GM21360 (cell line): Measurements from ENCODE around the gene PDLIM5.
"Not testable (repeated sequence)": the region's sequence is repeated elsewhere in the genome, so short reads cannot be mapped to it uniquely, and the experiment has no call there.

Experiments
- ATAC-seq: cut with Tn5 transposase; IDR thresholded peaks from one replicate; pipeline ENCODE4 v1.9.1; 2021; ENCODE audit warnings: mild to moderate bottlenecking, moderate library complexity; ENCODE audit not compliant: unreplicated experiment

Gene PDLIM5

GRCh38 chr4:94583914-94584641 is 132.3 kb downstream of the PDLIM5 start:
- ATAC-seq, result no peak

DNA sequence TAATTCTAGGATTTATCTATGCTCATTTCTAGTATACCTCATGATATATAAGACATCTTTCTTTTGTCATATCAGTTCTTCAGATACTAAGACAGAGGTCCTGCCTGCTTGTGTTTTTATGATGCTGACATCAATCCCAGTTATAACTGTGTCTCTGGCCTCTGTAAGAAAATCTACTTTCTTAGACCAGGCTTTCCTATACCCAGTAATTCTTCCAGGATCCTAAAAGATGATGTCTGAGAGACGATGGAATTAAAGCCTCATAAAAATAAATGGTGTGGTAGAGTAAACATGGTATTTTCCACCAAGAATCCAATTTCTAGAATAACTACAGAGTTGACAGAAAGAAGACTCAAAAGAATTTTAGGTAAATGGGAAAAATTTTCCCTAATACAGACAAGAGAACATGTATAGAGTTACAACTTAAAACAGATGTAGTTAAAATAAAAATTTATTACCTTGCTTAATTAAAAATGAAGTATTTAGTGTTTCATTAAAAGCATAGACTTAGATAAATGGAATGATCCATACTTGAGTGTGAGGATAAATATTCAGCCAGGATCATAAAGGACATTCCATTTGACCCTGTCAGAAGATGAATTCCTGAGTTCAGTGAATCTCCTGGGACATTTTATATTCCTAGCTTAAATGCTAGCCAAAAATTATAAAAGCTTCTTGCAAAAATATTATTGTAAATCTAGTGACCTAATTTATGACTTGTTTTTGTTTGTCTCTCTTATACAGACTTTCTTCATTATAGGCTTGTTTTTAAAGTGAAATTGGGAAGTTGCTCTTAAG is 137.4 kb downstream of the PDLIM5 start:
- no peak for ATAC-seq

GRCh38 chr4:94590493-94590892 is 138.8 kb downstream of the PDLIM5 start:
- ATAC-seq, result no peak

- ATAC-seq, result no peak
Measured at GRCh38 chr4:94591289-94591688, 139.5 kb downstream of the PDLIM5 start.

- no peak for ATAC-seq
Measured at GRCh38 chr4:94595013-94595412, 143.3 kb downstream of the PDLIM5 start.

DNA sequence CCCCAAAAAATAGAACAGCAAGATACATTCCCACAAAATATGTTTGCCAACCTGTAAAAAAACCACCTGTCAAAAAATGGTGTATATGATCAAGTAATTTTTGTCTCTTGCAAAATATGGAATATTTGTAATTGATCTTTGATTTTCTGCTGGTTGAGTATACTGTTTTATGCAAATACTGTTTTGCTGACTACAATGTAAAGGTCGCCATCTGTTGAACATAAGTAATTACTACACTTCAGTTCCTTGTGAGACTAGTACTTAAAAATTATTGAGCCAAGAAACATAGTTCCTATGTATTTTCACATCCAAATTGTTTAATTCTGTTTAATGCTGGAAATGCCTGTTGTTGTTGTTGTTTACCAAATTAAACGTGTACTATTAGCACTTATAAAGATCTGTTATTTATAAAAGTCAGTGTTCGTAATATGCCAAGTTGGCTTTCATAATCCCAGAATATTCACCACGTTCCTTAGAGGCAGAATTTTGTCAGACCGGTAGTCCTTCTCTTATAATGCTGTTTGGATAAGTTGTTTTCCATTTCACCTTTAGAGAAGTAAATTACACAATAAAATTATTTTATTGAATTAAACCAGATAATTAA is 144.2 kb downstream of the PDLIM5 start:
- ATAC-seq, result peak; percentile 83

GRCh38 chr4:94598758-94599157 is 147.0 kb downstream of the PDLIM5 start:
- peak; percentile 40 for ATAC-seq

DNA sequence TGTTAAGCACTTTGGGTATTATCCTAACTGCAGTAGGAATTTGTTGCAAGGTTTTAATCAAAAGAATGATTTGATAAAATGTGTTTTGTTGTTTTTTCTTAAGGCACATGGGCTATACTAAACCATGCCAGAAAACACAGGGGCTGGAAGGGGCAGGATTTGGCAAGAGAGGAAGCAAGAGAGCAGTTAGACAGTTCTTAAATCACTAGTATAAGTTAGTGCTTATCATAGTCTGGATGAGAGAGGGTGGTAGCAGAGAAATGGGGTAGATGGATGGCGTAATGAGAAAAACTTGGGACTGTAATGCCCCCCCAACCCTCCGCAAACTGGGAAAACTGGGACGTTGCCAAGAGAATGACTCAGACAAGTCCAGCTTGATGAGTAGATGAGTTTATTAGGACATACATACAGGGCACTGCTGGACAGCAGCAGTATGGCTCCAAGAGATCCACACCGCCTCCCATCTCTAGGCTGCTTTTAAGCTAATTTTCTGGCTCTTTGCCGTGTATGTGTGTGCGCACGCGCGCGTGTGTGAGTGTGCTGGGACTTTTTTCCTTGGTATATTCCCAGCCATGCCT is 151.5 kb downstream of the PDLIM5 start:
- no peak for ATAC-seq

DNA sequence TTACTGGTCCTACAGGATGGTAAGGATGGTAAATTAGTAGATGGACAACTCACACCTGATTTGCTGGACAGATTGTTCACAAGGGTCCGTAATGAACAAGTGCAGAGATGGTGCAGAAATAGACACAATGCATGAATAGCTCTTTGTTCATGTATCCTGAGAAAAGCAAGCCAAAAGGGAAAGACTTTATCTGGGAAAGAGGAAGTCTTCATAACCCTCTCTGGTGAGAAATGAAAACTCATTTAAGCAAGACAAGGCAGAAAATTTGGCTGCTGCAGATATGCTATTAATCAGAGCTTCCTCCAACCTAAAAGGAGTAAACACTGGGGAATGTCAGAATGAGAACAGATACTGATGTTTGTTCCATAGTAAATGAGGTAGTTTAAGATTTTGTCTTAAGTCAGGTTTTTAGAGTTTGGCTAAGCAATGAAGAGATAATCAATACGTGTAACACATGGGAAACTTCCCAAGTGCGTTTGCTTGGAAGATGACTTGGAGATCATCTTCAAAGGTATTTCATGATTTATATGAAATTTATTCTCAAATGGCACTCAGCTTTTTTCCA is 153.6 kb downstream of the PDLIM5 start:
- ATAC-seq, result no peak

- ATAC-seq, result no peak
Measured at GRCh38 chr4:94610145-94610544, 158.4 kb downstream of the PDLIM5 start.

DNA sequence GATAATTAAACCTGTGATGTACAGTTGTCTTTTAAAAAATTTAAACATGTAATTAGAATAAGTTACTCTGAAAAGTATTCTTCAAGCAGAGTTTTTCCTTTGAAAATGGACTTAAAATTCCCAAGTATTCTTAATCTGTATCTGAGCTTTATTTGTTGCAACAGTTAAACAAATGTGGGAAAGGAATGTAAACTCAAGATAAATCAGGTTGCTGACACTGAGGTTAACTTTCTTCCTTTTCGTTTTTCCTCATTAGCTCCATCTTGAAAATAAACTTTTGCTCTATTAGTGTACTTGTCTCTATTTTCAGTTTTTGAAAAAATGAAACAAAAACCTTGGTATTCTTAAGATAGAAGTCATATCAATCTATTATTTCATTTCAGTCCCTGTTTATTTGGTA is 161.5 kb downstream of the PDLIM5 start:
- no peak for ATAC-seq

GRCh38 chr4:94615451-94615850 is 163.7 kb downstream of the PDLIM5 start:
- no peak for ATAC-seq

GRCh38 chr4:94621491-94622080 is 169.8 kb downstream of the PDLIM5 start:
- ATAC-seq, result no peak

DNA sequence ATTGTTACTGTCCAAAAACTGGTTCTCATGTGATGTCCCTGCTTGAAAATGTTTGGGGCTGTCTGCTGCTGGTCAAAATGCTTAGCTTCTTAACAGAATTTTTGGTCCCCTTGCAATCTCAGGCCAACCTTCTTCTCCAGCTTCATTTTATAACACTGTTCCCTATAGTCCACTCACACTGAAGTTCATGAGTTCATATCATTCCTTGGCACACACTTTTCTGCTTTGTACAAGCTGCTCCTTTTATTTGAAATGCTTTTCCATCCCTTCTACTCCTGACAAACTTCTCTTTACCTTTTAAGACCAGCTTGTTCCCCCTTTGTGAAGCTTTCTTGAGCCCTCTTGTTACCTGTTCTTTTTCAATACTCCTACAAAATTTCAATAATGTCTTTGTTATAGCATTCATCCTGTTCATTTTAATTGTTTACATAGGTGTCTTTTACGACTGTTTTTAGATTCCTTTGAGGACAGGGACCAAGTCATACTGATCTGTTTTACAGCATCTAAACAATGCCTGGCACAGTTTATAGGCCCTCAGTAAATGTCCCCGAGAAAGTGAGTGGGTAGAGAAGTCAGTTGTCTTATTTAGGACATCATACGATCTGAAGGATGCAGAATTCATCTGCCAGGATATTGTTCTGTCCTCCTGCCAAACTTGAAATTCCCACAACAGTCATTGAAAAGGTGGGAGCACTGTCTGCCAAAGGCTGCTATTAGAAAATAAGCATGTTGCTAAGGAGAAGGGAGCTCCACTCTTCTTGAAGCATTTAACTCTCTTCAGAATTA is 171.6 kb downstream of the PDLIM5 start:
- ATAC-seq, result no peak

GRCh38 chr4:94626942-94627341 is 175.2 kb downstream of the PDLIM5 start:
- no peak for ATAC-seq

GRCh38 chr4:94629058-94629457 is 177.3 kb downstream of the PDLIM5 start:
- ATAC-seq, result not testable (repeated sequence)

- no peak for ATAC-seq
Measured at GRCh38 chr4:94629837-94630236, 178.1 kb downstream of the PDLIM5 start.

GRCh38 chr4:94634271-94634670 is 182.5 kb downstream of the PDLIM5 start:
- ATAC-seq, result no peak

DNA sequence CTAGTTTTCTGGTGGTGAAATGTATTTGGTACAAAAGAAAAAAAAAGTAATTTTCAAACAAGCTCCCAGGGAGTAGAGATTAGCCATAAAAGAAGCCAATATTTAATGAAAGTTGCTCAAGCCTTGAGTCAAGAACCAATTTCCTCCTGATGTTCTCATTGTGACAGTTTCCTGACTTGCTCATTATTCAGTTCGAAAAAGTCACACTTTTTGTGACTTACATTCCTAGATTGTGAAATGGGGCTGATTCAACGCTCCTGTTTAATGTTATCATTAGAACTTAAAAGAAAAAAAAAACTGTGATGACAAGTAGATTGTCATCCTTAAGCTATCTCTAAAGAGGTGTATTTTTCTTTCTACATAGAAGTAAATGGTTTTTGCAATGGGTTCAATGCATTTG is 183.4 kb downstream of the PDLIM5 start:
- ATAC-seq, result no peak

DNA sequence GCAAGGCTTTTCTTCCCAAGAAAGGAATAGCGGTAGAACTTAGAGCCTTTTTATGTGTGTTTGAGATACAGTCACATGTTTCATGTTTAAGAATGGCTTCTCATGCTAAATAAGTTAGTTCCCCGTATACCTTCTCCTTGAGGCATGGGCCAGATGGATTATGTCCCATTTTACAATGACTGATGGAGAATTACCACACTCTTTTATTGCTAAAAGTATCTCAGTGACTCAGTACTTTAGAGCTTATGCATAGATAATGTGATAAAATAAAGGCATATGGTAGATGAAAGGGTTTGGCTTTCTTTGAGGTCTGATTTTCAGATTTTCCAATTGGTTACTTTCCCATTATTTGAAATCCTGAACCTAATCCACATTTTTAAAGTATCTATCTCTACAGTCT is 184.3 kb downstream of the PDLIM5 start:
- no peak for ATAC-seq
